HepG2 (cell line): ENCODE results near the gene BUD23. TPM values are rescaled to one million over a fixed set of nuclear protein-coding genes. Genes with fewer than 3 reads are reported as not detected.
A peak's percentile ranks its signal among the peaks of the same experiment; 100 is the strongest.

Experiments used
- CBX1 ChIP-seq: IDR thresholded peaks from one replicate; pipeline ENCODE4 v1.6.1; 2016; ENCODE audit warnings: antibody characterized with exemption, low read depth
- HNRNPLL ChIP-seq: fragments of 200-400 bp; formaldehyde crosslinking; IDR thresholded peaks from 2 replicates; pipeline ENCODE4 v1.6.1; 2017; ENCODE audit warnings: mild to moderate bottlenecking, low read depth, low read length; ENCODE audit not compliant: poor library complexity, severe bottlenecking
- IRF9 ChIP-seq: sonication (generic); formaldehyde crosslinking; IDR thresholded peaks from 2 replicates; pipeline ENCODE4 v1.8.0; 2022; ENCODE audit warnings: missing genetic modification reagents, mild to moderate bottlenecking, borderline replicate concordance
- MATR3 ChIP-seq: sonication (generic); formaldehyde crosslinking; IDR thresholded peaks from 2 replicates; pipeline ENCODE4 v1.4.0; 2020; ENCODE audit warnings: missing genetic modification reagents
- MYNN ChIP-seq: sonication (generic); formaldehyde crosslinking; IDR thresholded peaks from 2 replicates; pipeline ENCODE4 v1.4.0; 2020; ENCODE audit warnings: mild to moderate bottlenecking, low read depth, missing genetic modification reagents
- NFE2L2 ChIP-seq: fragments of 150-350 bp; IDR thresholded peaks from 2 replicates; pipeline ENCODE4 v1.6.1; 2014; ENCODE audit warnings: low read length
- NR0B2 ChIP-seq: sonication (generic); formaldehyde crosslinking; IDR thresholded peaks from 2 replicates; pipeline ENCODE4 v1.4.0; 2020; ENCODE audit warnings: mild to moderate bottlenecking, missing genetic modification reagents
- PATZ1 ChIP-seq: sonication (generic); formaldehyde crosslinking; IDR thresholded peaks from 2 replicates; pipeline ENCODE4 v1.4.0; 2020; ENCODE audit warnings: missing genetic modification reagents
- ZBTB40 ChIP-seq, 2 experiments: fragments of 450-650 bp in 1 of 2; sonication (generic) in 1 of 2; formaldehyde crosslinking in 1 of 2; IDR thresholded peaks; 2 replicates each; pipeline versions ENCODE4 v1.6.1 to v1.8.0; 2016 to 2022; ENCODE audit warnings: antibody characterized with exemption in 1 of 2, mild to moderate bottlenecking in 1 of 2, missing genetic modification reagents in 1 of 2
- ZKSCAN5 ChIP-seq: sonication (generic); formaldehyde crosslinking; IDR thresholded peaks from 2 replicates; pipeline ENCODE4 v1.5.1; 2020; ENCODE audit warnings: mild to moderate bottlenecking, missing genetic modification reagents
- ZNF326 ChIP-seq: sonication (generic); formaldehyde crosslinking; IDR thresholded peaks from 2 replicates; pipeline ENCODE4 v1.4.0; 2020; ENCODE audit warnings: missing genetic modification reagents, borderline replicate concordance
- polyA plus RNA-seq, 8 experiments: library from polyadenylated mRNA; depleted of rRNA in 3 of 8; stranded (reverse) in 7 of 8; unstranded in 1 of 8; fragments of >200 nt; fragmentation: Illumina TruSeq in 4 of 8; extraction: Trizol in 4 of 8; gene quantifications; 2 replicates each; pipeline versions ENCODE4 v1.2.1 to v1.2.3, GENCODE V29; 2011 to 2016; ENCODE audit warnings: low read depth in 4 of 8, missing spikeins in 1 of 8, mixed read lengths in 1 of 8; ENCODE audit not compliant: insufficient read depth in 1 of 8
- total RNA-seq, 5 experiments: library from RNA; depleted of rRNA; stranded (reverse); fragments of >200 nt; fragmentation: Illumina TruSeq; extraction: Trizol; gene quantifications; 2 replicates each; pipeline ENCODE4 v1.2.3, GENCODE V29; 2016; ENCODE audit warnings: low read depth in 1 of 5

Gene BUD23
- total and polyA plus RNA-seq, 2 of the 13 experiments (the other 11 are each of a cell fraction or from before 2014, with no cell fraction given) = 47.5 to 54.5 TPM

- TF ChIP-seq ZBTB40 (IDR thresholded peaks at IDR 0.05) (no peak), ZBTB40 (CRISPR knock-in tag; IDR thresholded peaks at IDR 0.05) (no peak), IRF9 (CRISPR knock-in tag) (no peak), ZNF326 (no peak), MYNN (CRISPR knock-in tag) (0 out of 2 replicates have a peak, but pooled peaks have one; percentile 37), PATZ1 (CRISPR knock-in tag) (peak; percentile 96), CBX1 (no peak), NFE2L2 (no peak), ZKSCAN5 (CRISPR knock-in tag) (no peak), MATR3 (CRISPR knock-in tag) (no peak), HNRNPLL (no peak), NR0B2 (CRISPR knock-in tag) (peak; percentile 84)
These were observed 35.4 kb upstream of the BUD23 start (continued) for GRCh38 chr7:73647725-73648592.
